ENCODE measurements around the gene TTC7B.

Gene TTC7B

GRCh38 chr14:90664911-90665310 is 151.3 kb downstream of the TTC7B start:
- no peak for DNase-seq

GRCh38 chr14:90663680-90664079 is 152.6 kb downstream of the TTC7B start:
- no peak for DNase-seq

- no peak for DNase-seq
These were observed 153.1 kb downstream of the TTC7B start for GRCh38 chr14:90663140-90663539.

GRCh38 chr14:90661866-90662265 is 154.4 kb downstream of the TTC7B start:
- no peak for DNase-seq

GRCh38 chr14:90660865-90661570 is 155.2 kb downstream of the TTC7B start:
- no peak for DNase-seq

- DNase-seq = no peak
These were observed 157.1 kb downstream of the TTC7B start for GRCh38 chr14:90659156-90659555.

- DNase-seq = peak; percentile 52
These were observed 157.7 kb downstream of the TTC7B start for GRCh38 chr14:90658541-90658967.

GRCh38 chr14:90656973-90657372 is 159.3 kb downstream of the TTC7B start:
- no peak for DNase-seq

- no peak for DNase-seq
These were observed 160.4 kb downstream of the TTC7B start for GRCh38 chr14:90655829-90656228.

- DNase-seq = no peak
These were observed 161.4 kb downstream of the TTC7B start for GRCh38 chr14:90654831-90655276.

- DNase-seq = no peak
These were observed 163.6 kb downstream of the TTC7B start for GRCh38 chr14:90652626-90653025.

GRCh38 chr14:90651976-90652560 is 164.2 kb downstream of the TTC7B start:
- DNase-seq = no peak

- no peak for DNase-seq
These were observed 164.9 kb downstream of the TTC7B start for GRCh38 chr14:90651271-90651804.

- no peak for DNase-seq
These were observed 166.6 kb downstream of the TTC7B start for GRCh38 chr14:90649557-90650135.

GRCh38 chr14:90649083-90649482 is 167.1 kb downstream of the TTC7B start:
- DNase-seq = no peak

- no peak for DNase-seq
These were observed 167.8 kb downstream of the TTC7B start for GRCh38 chr14:90648421-90648820.

- no peak for DNase-seq
These were observed 168.7 kb downstream of the TTC7B start for GRCh38 chr14:90647473-90648005.

- DNase-seq = no peak
These were observed 170.3 kb downstream of the TTC7B start for GRCh38 chr14:90645842-90646443.

- no peak for DNase-seq
These were observed 171.3 kb downstream of the TTC7B start for GRCh38 chr14:90644882-90645281.

- DNase-seq = no peak
These were observed 172.1 kb downstream of the TTC7B start for GRCh38 chr14:90643982-90644670.

- DNase-seq = no peak
These were observed 173.9 kb downstream of the TTC7B start for GRCh38 chr14:90642244-90642717.

- no peak for DNase-seq
These were observed 174.5 kb downstream of the TTC7B start for GRCh38 chr14:90641615-90642243.

All from activated CD4-positive, alpha-beta T cell treated with anti-CD3 and anti-CD28 coated beads, Interleukin-2, Interleukin-6, amounts not matched to agents 100 ng/mL and 50 ng/mL, durations not matched to agents 16 hours and 8 hours (primary cell).